T-helper 1 cell treated with Interleukin-12 subunit alpha and Interleukin-12 subunit beta and Interleukin-4 antibody, amounts not matched to agents 30 ng/mL and 1 ng/mL, for 36 hours (primary cell): ENCODE data around the gene AK9. TPM values are rescaled to one million over a fixed set of nuclear protein-coding genes. Genes with fewer than 3 reads are reported as not detected.
"Not testable (repeated sequence)": the region's sequence is repeated elsewhere in the genome, so short reads cannot be mapped to it uniquely, and the experiment has no call there.

Source experiments
- intact Hi-C: fragments of 100-400 bp; cut with micrococcal nuclease; formaldehyde crosslinking; loops from one replicate; pipeline ENCODE4 v1.15.1; 2024
- total RNA-seq: library from RNA; stranded (reverse); gene quantifications from 2 replicates; pipeline ENCODE4 v1.2.3, GENCODE V29; 2022

Gene AK9
- total RNA-seq, 1 donor from 2014 or later = 4.0 TPM

- intact Hi-C loops = no loop called here
These were observed 62.6 kb downstream of the AK9 start for GRCh38 chr6:109628158-109629000.

GRCh38 chr6:109626311-109626710 is 64.7 kb downstream of the AK9 start:
- intact Hi-C loops = no loop called here

GRCh38 chr6:109625199-109625598 is 65.8 kb downstream of the AK9 start:
- intact Hi-C loops = no loop called here

DNA sequence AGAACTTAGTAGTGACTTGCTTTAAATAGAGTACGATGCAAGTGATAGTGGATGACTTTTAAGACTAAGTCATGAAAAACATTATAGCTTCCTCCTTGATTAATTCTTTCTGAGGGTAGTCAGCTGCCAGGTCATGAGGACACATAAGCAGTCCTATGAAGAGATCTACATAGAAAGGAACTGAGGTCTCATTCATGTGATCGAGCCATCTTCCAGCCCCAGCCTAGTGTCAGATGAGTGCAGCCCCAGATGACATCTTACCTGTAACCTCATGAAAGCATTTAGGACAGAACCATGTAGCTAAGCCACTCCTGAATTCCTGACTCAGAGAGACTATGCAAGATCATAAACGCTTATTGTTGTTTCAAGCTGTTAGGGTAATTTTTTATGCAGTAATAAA is 67.7 kb downstream of the AK9 start:
- intact Hi-C loops = no loop called here

- intact Hi-C loops = no loop called here
These were observed 78.7 kb downstream of the AK9 start for GRCh38 chr6:109612268-109612667.

DNA sequence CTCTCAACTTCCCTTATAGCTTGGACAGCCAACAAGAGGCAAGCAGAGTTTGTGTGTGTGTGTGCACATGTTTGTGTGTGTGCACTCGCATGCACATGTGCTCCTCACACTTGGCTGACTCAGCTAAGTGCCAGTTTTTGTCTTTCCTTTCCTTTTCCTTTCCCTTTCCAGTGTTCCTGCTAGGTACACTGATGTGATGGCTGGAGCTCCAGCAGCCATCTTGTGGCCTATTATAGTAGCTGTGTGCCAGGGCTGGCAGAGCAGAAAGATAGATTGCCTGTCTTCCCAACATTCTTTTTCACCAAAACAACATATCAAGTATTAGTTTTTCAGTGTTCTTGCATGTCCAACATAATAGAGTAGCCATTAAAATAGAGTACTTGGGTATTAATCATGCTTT is 79.5 kb downstream of the AK9 start:
- intact Hi-C loops = no loop called here

DNA sequence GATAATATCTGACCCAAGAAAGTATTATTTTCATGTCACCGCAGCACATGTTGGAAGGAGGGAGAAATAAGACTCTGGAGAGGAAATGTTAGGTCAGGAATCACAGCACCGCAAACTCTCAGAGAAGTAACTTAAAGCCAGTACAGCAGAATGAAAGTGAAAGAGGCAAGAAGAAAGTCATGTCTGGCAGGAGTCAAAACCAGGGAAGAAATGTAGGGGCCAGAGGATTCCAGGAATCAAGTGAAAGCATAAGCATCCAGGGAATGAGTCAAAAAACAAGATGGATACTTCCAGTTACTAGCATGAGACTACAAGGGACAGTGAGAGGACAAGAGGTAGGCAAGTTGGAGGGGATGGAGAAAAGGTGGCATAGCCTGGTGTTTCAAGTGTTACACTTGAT is 80.4 kb downstream of the AK9 start:
- intact Hi-C loops = no loop called here

- intact Hi-C loops = no loop called here
These were observed 81.3 kb downstream of the AK9 start for GRCh38 chr6:109609737-109610136.

DNA sequence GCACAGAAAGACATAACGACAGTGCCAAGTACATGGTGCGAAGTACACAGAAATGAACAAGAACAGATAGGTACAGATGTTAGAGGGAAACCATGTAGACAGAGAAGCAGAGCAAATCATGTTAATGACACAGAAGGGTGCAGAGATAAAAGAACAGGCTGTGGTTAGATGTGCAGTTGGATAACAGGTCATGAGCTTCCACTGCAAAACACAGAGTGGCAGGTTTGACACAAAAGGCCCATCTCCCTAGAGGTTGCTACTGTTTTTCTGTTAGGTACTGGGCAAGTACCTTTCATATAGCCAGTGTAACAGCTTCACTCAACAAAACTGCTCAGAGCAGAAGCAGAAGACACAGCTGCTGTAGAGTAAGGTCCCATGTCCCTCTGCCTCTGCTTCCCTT is 84.6 kb downstream of the AK9 start:
- intact Hi-C loops = no loop called here

- intact Hi-C loops = loop anchor here (1.0 to 5.0 kb wide), 5 partner anchors 95 to 795 kb away; partner anchors contain the start of genes AK9, CD164 and FIG4
These were observed 95.0 kb downstream of the AK9 start for GRCh38 chr6:109595998-109596397.

DNA sequence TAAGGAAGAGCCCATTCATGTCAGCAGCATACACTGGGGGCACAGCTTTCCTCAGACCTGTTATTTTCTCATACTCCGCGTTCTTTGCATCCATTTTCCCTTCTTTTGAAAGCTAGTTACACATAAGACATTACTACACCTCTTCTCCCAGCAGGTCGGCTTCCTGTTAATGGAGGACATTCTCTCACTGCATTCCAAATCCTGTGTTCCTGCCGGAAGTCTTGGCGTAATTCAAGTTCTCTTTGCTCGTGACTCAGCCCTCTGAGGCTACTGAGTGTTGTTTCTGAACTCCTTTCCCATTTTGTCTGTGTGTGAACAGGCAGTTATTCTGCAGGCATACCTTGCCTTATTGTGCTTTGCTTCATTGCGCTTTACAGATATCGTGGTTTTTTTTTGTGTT is 110.5 kb downstream of the AK9 start:
- intact Hi-C loops = no loop called here

- intact Hi-C loops = no loop called here
These were observed 111.6 kb downstream of the AK9 start for GRCh38 chr6:109579361-109579760.

DNA sequence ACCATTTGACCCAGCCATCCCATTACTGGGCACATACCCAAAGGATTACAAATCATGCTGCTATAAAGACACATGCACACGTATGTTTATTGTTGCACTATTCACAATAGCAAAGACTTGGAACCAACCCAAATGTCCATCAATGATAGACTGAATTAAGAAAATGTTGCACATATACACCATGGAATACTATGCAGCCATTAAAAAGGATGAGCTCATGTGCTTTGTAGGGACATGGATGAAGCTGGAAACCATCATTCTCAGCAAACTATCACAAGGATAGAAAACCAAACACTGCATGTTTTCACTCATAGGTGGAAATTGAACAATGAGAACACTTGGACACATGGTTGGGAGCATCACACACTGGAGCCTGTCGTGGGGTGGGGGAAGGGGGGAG is 121.1 kb downstream of the AK9 start:
- intact Hi-C loops = not testable (repeated sequence)

DNA sequence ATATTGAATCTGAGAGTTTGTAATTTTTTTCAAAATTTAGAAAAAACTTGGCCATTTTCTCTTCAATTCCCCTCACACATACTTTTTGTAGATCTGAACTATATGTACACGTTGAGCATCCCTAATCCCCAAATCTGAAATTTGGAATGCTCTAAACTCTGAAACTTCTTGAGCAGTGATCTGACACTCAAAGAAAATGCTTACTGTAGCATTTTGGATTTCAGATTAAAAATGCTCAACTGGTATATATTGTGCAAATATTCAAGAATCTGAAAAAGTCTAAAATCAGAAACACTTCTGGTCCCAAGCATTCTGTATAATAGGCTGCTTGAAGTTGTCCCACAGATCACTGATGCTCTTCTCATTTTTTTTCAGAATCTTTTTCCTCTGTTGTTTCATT is 129.2 kb downstream of the AK9 start:
- intact Hi-C loops = no loop called here

DNA sequence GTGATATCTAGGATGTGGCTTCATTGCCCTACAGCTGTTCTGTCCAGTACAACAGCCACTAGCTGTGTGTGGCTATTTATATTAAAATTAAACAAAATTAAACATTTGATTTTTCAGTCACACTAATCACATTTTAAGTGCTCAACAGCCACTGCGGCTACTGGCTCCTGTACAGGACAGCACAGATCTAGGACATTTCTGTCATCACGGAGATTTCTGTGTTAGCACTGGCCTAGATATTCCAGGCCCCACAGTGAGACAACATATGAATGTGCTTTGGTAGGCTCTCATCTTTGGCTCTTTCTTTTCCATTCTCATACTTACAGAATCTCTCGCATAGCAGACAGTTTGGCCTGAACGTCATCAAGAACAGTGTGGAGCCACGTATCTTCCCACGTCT is 159.6 kb downstream of the AK9 start:
- intact Hi-C loops = no loop called here

DNA sequence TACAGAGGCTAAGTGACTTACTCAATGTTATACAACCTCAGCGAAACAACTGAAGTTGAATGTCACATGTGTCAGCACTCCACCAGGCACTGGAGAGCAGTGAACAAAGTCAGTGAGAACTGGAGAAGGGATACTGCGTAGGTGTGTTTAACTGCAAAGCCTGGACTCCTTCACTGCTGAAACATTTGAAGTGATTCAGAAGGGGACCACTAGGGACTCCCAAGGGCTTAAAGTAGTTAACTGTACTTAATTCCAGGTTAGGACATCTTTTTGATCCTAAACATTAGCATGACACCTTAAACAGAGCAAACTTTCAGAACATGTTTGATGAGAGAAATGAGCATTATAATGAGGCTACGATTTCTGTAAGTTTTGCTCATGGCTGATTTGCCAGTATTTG is 163.0 kb downstream of the AK9 start:
- intact Hi-C loops = loop anchor here (1.0 to 2.0 kb wide), 6 partner anchors 163 to 863 kb away; partner anchors contain the start of genes AK9 and FIG4

DNA sequence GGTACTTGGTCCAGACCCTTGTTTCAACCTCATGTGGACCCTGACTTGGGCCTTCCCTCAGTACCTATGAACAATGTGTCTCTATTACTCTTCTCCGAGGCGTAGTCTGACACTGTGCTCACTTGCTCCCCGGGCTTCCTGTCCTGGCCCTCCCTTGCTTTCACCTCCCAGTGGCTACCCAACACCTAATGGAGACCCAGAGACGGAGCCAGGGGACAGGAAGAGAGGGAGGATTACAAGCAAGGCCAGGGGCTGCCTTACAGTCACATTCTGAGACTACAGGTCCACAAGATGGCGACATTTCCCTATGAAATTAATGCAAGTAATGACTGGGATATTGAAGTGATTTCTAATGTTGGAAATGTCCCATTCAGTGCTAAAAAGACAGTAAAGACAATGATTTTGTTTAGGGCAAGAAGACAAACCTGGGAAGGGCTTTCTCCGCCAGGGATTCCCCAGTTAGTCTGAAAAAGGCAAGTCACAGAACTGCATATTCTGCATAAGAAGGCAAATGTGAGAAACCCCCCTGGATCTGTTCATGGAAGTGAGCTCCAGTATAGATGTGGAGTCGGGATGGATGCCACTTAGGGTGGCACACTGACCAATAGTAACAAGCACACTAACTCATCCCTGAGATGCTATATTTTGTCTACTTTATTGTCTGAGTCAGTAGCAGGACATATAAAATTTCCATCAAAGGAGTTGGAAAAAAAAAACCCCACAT is 163.9 kb downstream of the AK9 start:
- intact Hi-C loops = loop anchor here (1.0 to 2.0 kb wide), 6 partner anchors 164 to 864 kb away; partner anchors contain the start of genes AK9 and FIG4

DNA sequence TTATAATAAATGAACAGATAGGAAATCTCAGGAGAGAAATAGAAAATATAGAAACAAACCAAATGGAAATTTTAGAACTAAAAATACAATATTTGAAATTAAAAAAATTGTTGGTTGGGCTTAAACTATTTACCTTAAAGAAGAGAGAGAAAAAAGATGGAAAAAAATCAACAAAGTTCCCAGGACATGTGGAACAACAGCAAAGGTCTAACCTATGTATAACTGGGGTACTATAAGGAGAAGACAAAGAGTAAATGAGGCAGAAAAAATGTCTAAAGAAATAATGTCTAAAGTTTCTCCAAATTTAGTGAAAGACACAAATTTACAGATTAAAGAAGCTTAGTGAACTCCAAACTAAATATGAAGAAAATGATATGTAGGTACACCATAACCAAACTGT is 166.9 kb downstream of the AK9 start:
- intact Hi-C loops = no loop called here

DNA sequence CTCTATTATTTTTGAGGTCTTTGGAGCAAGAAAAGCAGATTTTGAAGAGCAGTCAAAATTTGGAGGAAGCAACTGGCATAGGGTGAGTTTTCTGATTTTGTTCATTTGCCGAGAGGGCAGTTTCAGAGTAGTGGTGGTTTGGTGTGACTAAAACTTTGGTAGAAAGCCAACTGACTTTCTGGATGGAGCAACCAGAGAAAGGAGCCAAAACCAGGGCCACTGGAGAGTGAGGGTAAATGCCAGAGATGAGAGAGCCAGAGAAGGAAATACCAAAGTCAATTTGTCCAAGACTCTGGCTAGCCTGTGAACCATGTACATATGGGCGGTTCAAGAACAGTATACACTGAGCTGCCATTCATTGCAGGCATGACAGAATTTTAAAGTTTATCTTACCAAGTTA is 167.5 kb downstream of the AK9 start:
- intact Hi-C loops = no loop called here

- intact Hi-C loops = no loop called here
These were observed 169.9 kb downstream of the AK9 start for GRCh38 chr6:109521080-109521479.

DNA sequence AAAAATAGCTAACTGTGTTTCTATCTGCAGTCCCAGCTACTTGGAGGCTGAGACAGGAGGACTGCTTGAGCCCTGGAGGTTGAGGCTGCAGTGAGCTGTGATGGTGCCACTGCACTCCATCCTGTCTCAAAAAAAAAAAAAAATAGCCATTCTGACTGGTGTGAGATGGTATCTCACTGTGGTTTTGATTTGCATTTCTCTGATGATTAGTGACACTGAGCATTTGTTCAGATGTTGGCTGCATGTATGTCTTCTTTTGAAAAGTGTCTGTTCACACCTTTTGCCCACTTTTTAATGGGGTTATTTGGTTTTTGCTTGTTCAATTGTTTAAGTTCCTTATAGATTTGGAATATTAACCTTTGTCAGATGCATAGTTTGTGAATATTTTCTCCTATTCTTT is 171.4 kb downstream of the AK9 start:
- intact Hi-C loops = loop anchor here (5.0 kb wide), 2 partner anchors 37 to 663 kb away; partner anchors contain the start of genes CDC40 and ZBTB24

DNA sequence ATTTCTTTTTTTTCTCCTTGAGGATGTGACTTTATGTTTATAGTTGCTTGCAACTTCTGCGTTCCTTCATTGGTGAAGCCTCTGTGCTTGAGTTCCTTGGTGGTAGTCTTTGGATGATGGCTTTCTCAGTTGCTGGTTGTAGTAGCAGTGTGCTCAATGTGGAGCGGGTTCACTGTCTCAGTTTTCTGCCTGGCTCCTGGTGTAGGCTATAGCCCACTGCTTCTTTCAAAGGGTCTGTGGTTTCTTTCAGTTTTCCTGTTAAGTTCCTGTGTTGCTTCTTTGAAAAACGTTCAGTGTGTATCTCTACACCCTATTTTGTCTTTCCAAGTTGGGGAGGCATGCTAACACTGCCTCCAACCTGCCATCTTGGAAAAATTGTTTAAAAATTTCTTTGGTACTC is 174.1 kb downstream of the AK9 start:
- intact Hi-C loops = loop anchor here (5.0 kb wide), 2 partner anchors 35 to 665 kb away; partner anchors contain the start of genes CDC40 and ZBTB24
